B cell (primary cell): ENCODE data around the gene RADX. TPM values are rescaled to one million over a fixed set of nuclear protein-coding genes. Genes with fewer than 3 reads are reported as not detected.

Source experiments
- ATAC-seq: fragments of 200-7000 bp; cut with Tn5 transposase; one replicate; pipeline ENCODE4 v1.10.0; 2021; ENCODE audit warnings: low read depth, mild to moderate bottlenecking, moderate number of reproducible peaks, moderate library complexity
- CTCF ChIA-PET: fragments of 350-600 bp; sonication (Branson Sonifier 250); formaldehyde crosslinking; loops from one replicate; lab custom pipeline; 2021; ENCODE audit warnings: antibody characterized with exemption, inconsistent platforms; lab: Charles Lee
- POLR2A ChIA-PET: fragments of 350-600 bp; sonication (Branson Sonifier 250); formaldehyde crosslinking; loops from one replicate; lab custom pipeline; 2021; ENCODE audit warnings: antibody characterized with exemption; lab: Charles Lee
- DNase-seq: peaks from one replicate; pipeline ENCODE4 v3.0.0; 2013
- H2AFZ ChIP-seq: 2 replicates; pipeline ENCODE4 v1.6.1; 2012; ENCODE audit warnings: mild to moderate bottlenecking, low read depth, low read length; ENCODE audit not compliant: insufficient read depth, poor library complexity, severe bottlenecking
- H3K27ac ChIP-seq, 2 donors: 1 replicate in 1 of 2; 2 replicates in 1 of 2; pipeline ENCODE4 v1.5.1; 2012 to 2013; ENCODE audit warnings: low read length in 2 of 2, mild to moderate bottlenecking in 2 of 2, moderate library complexity in 1 of 2
- H3K27me3 ChIP-seq, 4 experiments: fragments of 200-600 bp in 1 of 4; sonication (generic) in 1 of 4; replicated peaks in 1 of 4; 1 replicate in 2 of 4; 2 replicates in 2 of 4; pipeline versions ENCODE4 v1.6.1 to v1.7.0; 2013 to 2016; ENCODE audit warnings: low read length in 3 of 4, mild to moderate bottlenecking in 2 of 4, mixed read lengths in 1 of 4, moderate library complexity in 1 of 4; ENCODE audit not compliant: insufficient read depth in 4 of 4, control insufficient read depth in 3 of 4; ENCODE audit errors: control extremely low read depth in 1 of 4
- H3K36me3 ChIP-seq, 2 experiments: replicated peaks in 1 of 2; 1 replicate in 1 of 2; 2 replicates in 1 of 2; pipeline versions ENCODE4 v1.6.1 to v1.7.1; 2013; ENCODE audit warnings: low read length in 1 of 2; ENCODE audit not compliant: insufficient read depth in 2 of 2, control insufficient read depth in 1 of 2; ENCODE audit errors: control extremely low read depth in 1 of 2, extremely low read depth in 1 of 2
- H3K4me1 ChIP-seq, 2 donors: fragments of 200-600 bp in 1 of 2; sonication (generic) in 1 of 2; 1 replicate in 1 of 2; 2 replicates in 1 of 2; pipeline versions ENCODE4 v1.5.1 to v1.6.1; 2013 to 2017; ENCODE audit warnings: low read length in 2 of 2; ENCODE audit not compliant: control insufficient read depth in 2 of 2, insufficient read depth in 2 of 2
- H3K4me2 ChIP-seq: replicated peaks from 2 replicates; pipeline ENCODE3; 2012; ENCODE audit warnings: mild to moderate bottlenecking, low read depth, low read length; ENCODE audit not compliant: poor library complexity, severe bottlenecking
- H3K4me3 ChIP-seq, 5 experiments: fragments of 200-600 bp in 1 of 5; sonication (generic) in 1 of 5; 1 replicate in 3 of 5; 2 replicates in 2 of 5; pipeline versions ENCODE4 v1.5.1 to v1.7.0; 2011 to 2016; ENCODE audit warnings: low read length in 4 of 5, mild to moderate bottlenecking in 4 of 5, low read depth in 2 of 5, control low read depth in 1 of 5, moderate library complexity in 1 of 5; ENCODE audit not compliant: insufficient read depth in 1 of 5; ENCODE audit errors: control extremely low read depth in 1 of 5, extremely low read depth in 1 of 5
- H3K79me2 ChIP-seq: fragments of 200-600 bp; sonication (generic); one replicate; pipeline ENCODE4 v1.6.0; 2016; ENCODE audit warnings: low read length; ENCODE audit not compliant: control insufficient read depth, insufficient read depth
- H3K9ac ChIP-seq: fragments of 200-600 bp; sonication (generic); 2 replicates; pipeline ENCODE4 v1.6.1; 2017; ENCODE audit warnings: mild to moderate bottlenecking, low read length, moderate library complexity
- H3K9me3 ChIP-seq, 3 donors: one replicate each; pipeline versions ENCODE4 v1.6.1 to v1.7.1; 2013; ENCODE audit warnings: low read length in 2 of 3; ENCODE audit not compliant: control insufficient read depth in 2 of 3, insufficient read depth in 1 of 3; ENCODE audit errors: control extremely low read depth in 1 of 3
- H4K20me1 ChIP-seq: 2 replicates; pipeline ENCODE4 v1.6.0; 2012; ENCODE audit warnings: mild to moderate bottlenecking, low read length; ENCODE audit not compliant: insufficient read depth, control insufficient read depth, poor library complexity, severe bottlenecking
- H3K27ac Mint-ChIP-seq: one replicate; pipeline ENCODE4 v1.8.0; 2021; ENCODE audit warnings: mixed read lengths
- H3K27me3 Mint-ChIP-seq: one replicate; pipeline ENCODE4 v1.8.0; 2021; ENCODE audit warnings: mixed read lengths
- H3K4me1 Mint-ChIP-seq: one replicate; pipeline ENCODE4 v1.8.0; 2021; ENCODE audit warnings: mixed read lengths
- H3K4me3 Mint-ChIP-seq: one replicate; pipeline ENCODE4 v1.8.0; 2021; ENCODE audit warnings: mixed read lengths
- H3K9me3 Mint-ChIP-seq: one replicate; pipeline ENCODE4 v1.8.0; 2022; ENCODE audit warnings: mixed read lengths; ENCODE audit not compliant: insufficient read depth
- CTCF ChIP-seq: fragments of 200-600 bp; IDR thresholded peaks from one replicate; pipeline ENCODE4 v1.8.0; 2022; ENCODE audit warnings: antibody characterized with exemption, mild to moderate bottlenecking
- EZH2 ChIP-seq: IDR thresholded peaks from 2 replicates; pipeline ENCODE4 v1.6.1; 2012; ENCODE audit warnings: borderline replicate concordance, low read depth, mild to moderate bottlenecking, moderate library complexity, low read length; ENCODE audit not compliant: insufficient read depth, poor library complexity, severe bottlenecking
- WGBS: methylation state at CpG from one replicate; pipeline ENCODE4 v1.1.5; 2013; ENCODE audit warnings: missing lambda C conversion rate; ENCODE audit not compliant: insufficient coverage; 5-methylcytosine and 5-hydroxymethylcytosine counted together
- intact Hi-C: fragments of 100-400 bp; cut with micrococcal nuclease; formaldehyde crosslinking; loops from one replicate; pipeline ENCODE4 v1.10.0; 2022
- polyA plus RNA-seq: library from polyadenylated mRNA; depleted of rRNA; stranded (reverse); fragments of >200 nt; gene quantifications from 2 replicates; pipeline ENCODE4 v1.2.3, GENCODE V29; 2012
- total RNA-seq, 2 donors: library from RNA; stranded (reverse); fragments of 120-200 nt in 1 of 2; gene quantifications; 1 replicate in 1 of 2; 2 replicates in 1 of 2; pipeline versions ENCODE4 v1.2.3 to v1.2.4, GENCODE V29; 2013 to 2022

RADX gene
- total and polyA plus RNA-seq, 2 donors (not counting 1 experiment from before 2014, with no cell fraction given): 7.9 to 15.3 TPM

DNA sequence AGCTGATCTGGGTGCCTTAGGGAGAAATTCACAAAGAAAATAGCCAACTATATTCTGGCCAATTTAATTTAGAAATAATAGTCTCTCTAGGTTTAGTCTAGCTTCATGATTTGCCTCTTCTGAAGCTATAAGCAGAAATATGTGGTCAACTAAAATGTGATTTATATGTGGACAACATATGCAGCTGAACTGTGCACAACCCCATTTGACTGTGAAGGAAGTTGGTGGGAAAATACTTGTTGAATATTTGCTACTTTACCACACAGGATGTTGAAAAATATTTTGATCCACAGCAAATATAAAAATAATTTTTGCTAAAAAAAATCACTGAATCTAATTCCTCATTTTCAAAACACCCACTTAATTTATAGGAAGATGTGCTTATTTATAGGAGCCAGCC lies 99.0 kb downstream of the RADX start:
- no peaks in the 10 kb centered on the region for H3K9me3 ChIP-seq
- no peak overlapping the region for H3K27ac ChIP-seq
- no peaks in the 10 kb centered on the region for H3K27me3 ChIP-seq
- no peak for DNase-seq
- no peaks in the 10 kb centered on the region for H3K9me3 Mint-ChIP-seq
- no peak overlapping the region for H3K4me2 ChIP-seq
- H3K4me1 Mint-ChIP-seq: no peaks in the 10 kb centered on the region
- no peak overlapping the region for H2AFZ ChIP-seq
- intact Hi-C loops: no loop called here
- no peaks in the 10 kb centered on the region for H3K79me2 ChIP-seq
- ATAC-seq: no peak
- no peak for TF ChIP-seq CTCF
- TF ChIP-seq EZH2: no peak
- H3K9ac ChIP-seq: no peak overlapping the region
- H3K4me1 ChIP-seq: no peaks in the 10 kb centered on the region
- ChIA-PET CTCF (no interaction called here), POLR2A (no interaction called here)
- no peaks in the 10 kb centered on the region for H3K36me3 ChIP-seq
- H3K27me3 Mint-ChIP-seq: no peaks in the 10 kb centered on the region
- no peaks in the 10 kb centered on the region for H4K20me1 ChIP-seq
- no peak overlapping the region for H3K27ac Mint-ChIP-seq
- H3K4me3 ChIP-seq: no peak overlapping the region
- H3K4me3 Mint-ChIP-seq: no peak overlapping the region

- no peaks in the 10 kb centered on the region for H3K27me3 Mint-ChIP-seq
- ATAC-seq (no peak), DNase-seq (no peak)
- Histone ChIP-seq H3K27ac (no peak overlapping the region), H3K4me2 (no peak overlapping the region), H3K4me3 (no peak overlapping the region), H3K79me2 (no peaks in the 10 kb centered on the region), H3K9me3 (no peaks in the 10 kb centered on the region), H3K27me3 (no peaks in the 10 kb centered on the region), H4K20me1 (no peaks in the 10 kb centered on the region), H3K4me1 (no peaks in the 10 kb centered on the region), H3K36me3 (no peaks in the 10 kb centered on the region), H3K9ac (no peak overlapping the region), H2AFZ (no peak overlapping the region)
- H3K4me1 Mint-ChIP-seq: no peaks in the 10 kb centered on the region
- no peak for TF ChIP-seq EZH2
- no peak for TF ChIP-seq CTCF
- POLR2A ChIA-PET: no interaction called here
- intact Hi-C loops: no loop called here
- H3K4me3 Mint-ChIP-seq: no peak overlapping the region
- H3K27ac Mint-ChIP-seq: no peak overlapping the region
- CTCF ChIA-PET: no interaction called here
- no CpG with 5 or more reads among the region's 4 CpGs for WGBS
- no peaks in the 10 kb centered on the region for H3K9me3 Mint-ChIP-seq
These were observed 99.6 kb downstream of the RADX start for GRCh38 chrX:106711375-106711774.
